Psoas muscle (tissue), 8 donors: Measurements from ENCODE around the gene PCDHGB7. TPM values are rescaled to one million over a fixed set of nuclear protein-coding genes. Genes with fewer than 3 reads are reported as not detected.
"Not testable (repeated sequence)": the region's sequence is repeated elsewhere in the genome, so short reads cannot be mapped to it uniquely, and the experiment has no call there.

ENCODE experiments used
- ATAC-seq, 4 donors: fragments of 200-7000 bp; cut with Tn5 transposase; one replicate each; pipeline ENCODE4 v1.9.1; 2020; ENCODE audit warnings: moderate library complexity in 3 of 4, mild to moderate bottlenecking in 2 of 4
- DNase-seq, 2 donors: peaks; one replicate each; pipeline ENCODE4 v3.0.0-alpha.2; 2020
- H3K27ac ChIP-seq: fragments of 200-600 bp; one replicate; pipeline ENCODE4 v1.8.0; 2022
- H3K27me3 ChIP-seq, 3 donors: fragments of 200-600 bp in 1 of 3; one replicate each; pipeline versions ENCODE4 v1.6.1 to v1.8.0; 2013 to 2022; ENCODE audit warnings: low read length in 2 of 3, mild to moderate bottlenecking in 2 of 3, moderate library complexity in 1 of 3; ENCODE audit not compliant: insufficient read depth in 3 of 3
- H3K36me3 ChIP-seq, 2 donors: fragments of 200-600 bp in 1 of 2; one replicate each; pipeline versions ENCODE4 v1.6.1 to v1.8.0; 2013 to 2022; ENCODE audit warnings: low read depth in 1 of 2, mild to moderate bottlenecking in 1 of 2, moderate library complexity in 1 of 2; ENCODE audit not compliant: insufficient read depth in 1 of 2
- H3K4me1 ChIP-seq: fragments of 200-600 bp; one replicate; pipeline ENCODE4 v1.8.0; 2022
- H3K4me3 ChIP-seq: fragments of 200-600 bp; one replicate; pipeline ENCODE4 v1.8.0; 2022; ENCODE audit warnings: mild to moderate bottlenecking
- H3K9me3 ChIP-seq: fragments of 200-600 bp; one replicate; pipeline ENCODE4 v1.8.0; 2022
- WGBS, 3 donors: extraction: QIAGEN DNeasy Blood & Tissue Kit; methylation state at CpG; one replicate each; pipeline versions ENCODE4 v1.1.6 to v1.1.7; 2013; 5-methylcytosine and 5-hydroxymethylcytosine counted together
- intact Hi-C, 2 donors: fragments of 100-400 bp; cut with DNase I; formaldehyde crosslinking; loops; one replicate each; pipeline versions ENCODE4 v1.11.0 to v1.14.2; 2022
- polyA plus RNA-seq, 3 donors: library from polyadenylated mRNA; stranded (reverse); fragments of 200-250 nt; gene quantifications; one replicate each; pipeline ENCODE4 v1.2.3, GENCODE V29; 2013
- total RNA-seq, 4 donors: library from RNA; stranded (reverse); fragmentation: NEBNext Ultra II Directional in 2 of 4; extraction: Animal tissue kit (Norgen Biotek cat#: 25700) in 2 of 4; gene quantifications; one replicate each; pipeline versions ENCODE4 v1.2.1 to v1.2.4, GENCODE V29; 2021 to 2023
- TF ChIP-seq, protein P1 (sequence below): fragments of 200-600 bp; IDR thresholded peaks from one replicate; pipeline ENCODE4 v1.8.0; 2022; ENCODE audit warnings: antibody characterized with exemption
- donor health status: healthy with polysubstance abuse.
- donor health status: DM: no; HTN: no; CAD: no; lungs with moderate emphysema.
- donor health status: Bipolar disorder and iron deficiency.
- donor health status: healthy.
- donor health status: DM: yes; HTN: yes; CAD: no.
- donor health status: DM: no; HTN: no; CAD: no.
- donor health status: DM: no; HTN: no; CAD: no.
- donor health status: DM: yes; HTN: yes; CAD: no.

The PCDHGB7 gene
- total and polyA plus RNA-seq, 7 donors = 0.70 to 7.2 (median 3.8) TPM

GRCh38 chr5:141430332-141431113, 13.0 kb downstream of the PCDHGB7 start, which contains the start of gene PCDHGA12:
TSS of gene PCDHGA12 (plus strand) at chr5:141430507. CDS start at chr5:141430760, 253 bp downstream.
- ATAC-seq = peak; percentile 90 to 95 (median 90)

DNA sequence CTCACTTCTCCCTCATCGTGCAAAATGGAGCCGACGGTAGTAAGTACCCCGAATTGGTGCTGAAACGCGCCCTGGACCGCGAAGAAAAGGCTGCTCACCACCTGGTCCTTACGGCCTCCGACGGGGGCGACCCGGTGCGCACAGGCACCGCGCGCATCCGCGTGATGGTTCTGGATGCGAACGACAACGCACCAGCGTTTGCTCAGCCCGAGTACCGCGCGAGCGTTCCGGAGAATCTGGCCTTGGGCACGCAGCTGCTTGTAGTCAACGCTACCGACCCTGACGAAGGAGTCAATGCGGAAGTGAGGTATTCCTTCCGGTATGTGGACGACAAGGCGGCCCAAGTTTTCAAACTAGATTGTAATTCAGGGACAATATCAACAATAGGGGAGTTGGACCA, 13.8 kb downstream of the PCDHGB7 start:
- DNase-seq (no peak), ATAC-seq (peak; percentile 40 to 70 (median 58))
- Histone ChIP-seq H3K27me3 (peaks cover 0 to 11% (median 6%) of the 10 kb centered on the region in 3 donors), H3K4me3 (peak overlapping the region; percentile 64), H3K36me3 (no peaks in the 10 kb centered on the region), H3K27ac (no peak overlapping the region), H3K9me3 (peaks cover 10% of the 10 kb centered on the region), H3K4me1 (no peaks in the 10 kb centered on the region)
- WGBS, 3 donors = 17 to 29% (median 25%) methylated on average over 37 of the region's 37 CpGs
- TF ChIP-seq, protein P1, sequence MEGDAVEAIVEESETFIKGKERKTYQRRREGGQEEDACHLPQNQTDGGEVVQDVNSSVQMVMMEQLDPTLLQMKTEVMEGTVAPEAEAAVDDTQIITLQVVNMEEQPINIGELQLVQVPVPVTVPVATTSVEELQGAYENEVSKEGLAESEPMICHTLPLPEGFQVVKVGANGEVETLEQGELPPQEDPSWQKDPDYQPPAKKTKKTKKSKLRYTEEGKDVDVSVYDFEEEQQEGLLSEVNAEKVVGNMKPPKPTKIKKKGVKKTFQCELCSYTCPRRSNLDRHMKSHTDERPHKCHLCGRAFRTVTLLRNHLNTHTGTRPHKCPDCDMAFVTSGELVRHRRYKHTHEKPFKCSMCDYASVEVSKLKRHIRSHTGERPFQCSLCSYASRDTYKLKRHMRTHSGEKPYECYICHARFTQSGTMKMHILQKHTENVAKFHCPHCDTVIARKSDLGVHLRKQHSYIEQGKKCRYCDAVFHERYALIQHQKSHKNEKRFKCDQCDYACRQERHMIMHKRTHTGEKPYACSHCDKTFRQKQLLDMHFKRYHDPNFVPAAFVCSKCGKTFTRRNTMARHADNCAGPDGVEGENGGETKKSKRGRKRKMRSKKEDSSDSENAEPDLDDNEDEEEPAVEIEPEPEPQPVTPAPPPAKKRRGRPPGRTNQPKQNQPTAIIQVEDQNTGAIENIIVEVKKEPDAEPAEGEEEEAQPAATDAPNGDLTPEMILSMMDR = no peak
- intact Hi-C loops = loop anchor here (5.0 kb wide), 3 partner anchors 46 to 126 kb away; partner anchors contain the start of gene PCDHGC3 (in 1 of the 2)

More at GRCh38 chr5:141430332-141431113, 13.0 kb downstream of the PCDHGB7 start, which contains the start of gene PCDHGA12:
- 21 to 29% (median 25%) methylated on average over 33 of the region's 33 CpGs for WGBS, 3 donors
- Histone ChIP-seq H3K4me3 (peak within 1 kb of the TSS; percentile 64), H3K36me3 (no peaks in the 10 kb centered on the region), H3K27me3 (peaks cover 0 to 11% (median 6%) of the 10 kb centered on the region in 3 donors), H3K4me1 (no peaks in the 10 kb centered on the region), H3K9me3 (peaks cover 10% of the 10 kb centered on the region), H3K27ac (peak within 1 kb of the TSS; percentile 56)
- TF ChIP-seq, protein P1 = peak; percentile 66
- intact Hi-C loops = loop anchor here (5.0 kb wide), 3 partner anchors 47 to 127 kb away; partner anchors contain the start of gene PCDHGC3 (in 1 of the 2)
- DNase-seq = peak; percentile 69 to 82

DNA sequence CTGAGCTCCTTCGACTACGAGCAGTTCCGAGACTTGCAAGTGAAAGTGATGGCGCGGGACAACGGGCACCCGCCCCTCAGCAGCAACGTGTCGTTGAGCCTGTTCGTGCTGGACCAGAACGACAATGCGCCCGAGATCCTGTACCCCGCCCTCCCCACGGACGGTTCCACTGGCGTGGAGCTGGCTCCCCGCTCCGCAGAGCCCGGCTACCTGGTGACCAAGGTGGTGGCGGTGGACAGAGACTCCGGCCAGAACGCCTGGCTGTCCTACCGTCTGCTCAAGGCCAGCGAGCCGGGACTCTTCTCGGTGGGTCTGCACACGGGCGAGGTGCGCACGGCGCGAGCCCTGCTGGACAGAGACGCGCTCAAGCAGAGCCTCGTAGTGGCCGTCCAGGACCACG, 14.8 kb downstream of the PCDHGB7 start:
- H3K9me3 ChIP-seq, H3K27ac ChIP-seq, H3K36me3 ChIP-seq, H3K27me3 ChIP-seq, H3K4me1 ChIP-seq, ATAC-seq, DNase-seq: not testable (repeated sequence)
- intact Hi-C loops = loop anchor here (5.0 kb wide), 3 partner anchors 45 to 125 kb away; partner anchors contain the start of gene PCDHGC3 (in 1 of the 2)
- peak overlapping the region; percentile 64 for H3K4me3 ChIP-seq
- WGBS, 3 donors = 45 to 47% (median 45%) methylated on average over 29 to 38 of the region's 38 CpGs

- 36 to 38% (median 37%) methylated on average over 23 to 29 of the region's 29 CpGs for WGBS, 3 donors
- H3K4me1 ChIP-seq, H3K9me3 ChIP-seq, H3K36me3 ChIP-seq, DNase-seq, ATAC-seq, H3K27ac ChIP-seq, H3K27me3 ChIP-seq: not testable (repeated sequence)
- intact Hi-C loops = loop anchor here (5.0 kb wide), 3 partner anchors 45 to 125 kb away; partner anchors contain the start of gene PCDHGC3 (in 1 of the 2)
- peak overlapping the region; percentile 20 for H3K4me3 ChIP-seq
Observed at GRCh38 chr5:141432726-141433125, 15.2 kb downstream of the PCDHGB7 start.

DNA sequence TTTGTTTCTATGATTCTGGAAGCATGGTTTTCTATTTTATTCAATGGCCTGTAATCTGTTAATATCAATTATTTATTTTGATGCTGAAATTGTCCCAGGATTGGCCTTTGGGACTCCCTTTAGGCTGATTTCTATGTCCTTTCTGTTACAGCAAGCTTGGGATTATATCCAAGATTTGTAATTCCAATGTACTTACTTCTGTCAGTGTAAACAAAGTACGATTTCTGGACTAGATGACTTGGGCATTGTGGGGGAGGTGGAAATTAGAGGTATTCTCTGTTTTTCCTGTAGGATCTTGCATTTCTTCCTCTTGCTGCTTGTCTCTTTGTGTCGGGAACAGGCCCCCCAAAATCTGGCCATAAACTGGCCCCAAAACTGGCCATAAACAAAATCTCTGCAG, 16.5 kb downstream of the PCDHGB7 start:
- Histone ChIP-seq H3K27me3 (peaks cover 0 to 5% (median 3%) of the 10 kb centered on the region in 3 donors), H3K4me1 (no peaks in the 10 kb centered on the region), H3K36me3 (no peaks in the 10 kb centered on the region), H3K4me3 (no peak overlapping the region), H3K9me3 (peaks cover 4% of the 10 kb centered on the region), H3K27ac (no peak overlapping the region)
- intact Hi-C loops = loop anchor here (5.0 kb wide), 3 partner anchors 43 to 123 kb away; partner anchors contain the start of gene PCDHGC3 (in 1 of the 2)
- TF ChIP-seq, protein P1 = no peak
- ATAC-seq (no peak), DNase-seq (no peak)
- 78 to 84% (median 83%) methylated on average over 2 of the region's 2 CpGs for WGBS, 3 donors
